HepG2 (cell line): Measurements from ENCODE around the gene FAM118B. TPM values are rescaled to one million over a fixed set of nuclear protein-coding genes. Genes with fewer than 3 reads are reported as not detected.

ENCODE experiments used
- FOXA1 ChIP-seq, 2 experiments: fragments of 450-650 bp in 1 of 2; sonication (generic) in 1 of 2; formaldehyde crosslinking in 1 of 2; IDR thresholded peaks; 2 replicates each; pipeline versions ENCODE4 v1.4.0 to v1.6.1; 2016 to 2020; ENCODE audit warnings: missing genetic modification reagents in 1 of 2
- HIC2 ChIP-seq: sonication (generic); formaldehyde crosslinking; IDR thresholded peaks from 2 replicates; pipeline ENCODE4 v1.9.0; 2022; ENCODE audit warnings: low read depth, missing genetic modification reagents
- HNF4G ChIP-seq, 2 experiments: sonication (generic) in 1 of 2; formaldehyde crosslinking in 1 of 2; IDR thresholded peaks; 2 replicates each; pipeline versions ENCODE4 v1.4.0 to v1.6.1; 2011 to 2020; ENCODE audit warnings: borderline replicate concordance in 2 of 2, low read depth in 2 of 2, mild to moderate bottlenecking in 2 of 2, low read length in 1 of 2, missing genetic modification reagents in 1 of 2, moderate library complexity in 1 of 2
- ISX ChIP-seq: sonication (generic); formaldehyde crosslinking; conservative IDR thresholded peaks from 2 replicates; pipeline ENCODE4 v1.5.0; 2020; ENCODE audit warnings: missing genetic modification reagents
- NONO ChIP-seq, 2 experiments: fragments of 450-650 bp in 1 of 2; sonication (generic) in 1 of 2; formaldehyde crosslinking in 1 of 2; IDR thresholded peaks in 1 of 2; conservative IDR thresholded peaks in 1 of 2; 2 replicates each; pipeline versions ENCODE4 v1.6.1 to v1.8.0; 2017 to 2022; ENCODE audit warnings: mild to moderate bottlenecking in 1 of 2, missing genetic modification reagents in 1 of 2, moderate library complexity in 1 of 2
- PAXIP1 ChIP-seq: sonication (generic); formaldehyde crosslinking; conservative IDR thresholded peaks from 2 replicates; pipeline ENCODE4 v1.4.0; 2020; ENCODE audit warnings: mild to moderate bottlenecking, missing genetic modification reagents, moderate library complexity
- SKI ChIP-seq: fragments of 450-650 bp; IDR thresholded peaks from one replicate; pipeline ENCODE4 v1.6.1; 2018; ENCODE audit warnings: mild to moderate bottlenecking; ENCODE audit not compliant: partially characterized antibody
- SNRNP70 ChIP-seq: fragments of 200-400 bp; formaldehyde crosslinking; IDR thresholded peaks from 2 replicates; pipeline ENCODE4 v1.6.1; 2017; ENCODE audit warnings: mild to moderate bottlenecking, low read depth, low read length, moderate library complexity
- ZBTB38 ChIP-seq: sonication (generic); formaldehyde crosslinking; IDR thresholded peaks from 2 replicates; pipeline ENCODE4 v1.5.1; 2020; ENCODE audit warnings: mild to moderate bottlenecking, missing genetic modification reagents
- ZMYM4 ChIP-seq: sonication (generic); formaldehyde crosslinking; IDR thresholded peaks from 2 replicates; pipeline ENCODE4 v1.8.1; 2023; ENCODE audit warnings: mild to moderate bottlenecking, missing genetic modification reagents
- ZNF577 ChIP-seq: sonication (generic); formaldehyde crosslinking; IDR thresholded peaks from 2 replicates; pipeline ENCODE4 v1.4.0; 2020; ENCODE audit warnings: mild to moderate bottlenecking, low read depth, missing genetic modification reagents, borderline replicate concordance
- ZNF883 ChIP-seq: sonication (generic); formaldehyde crosslinking; IDR thresholded peaks from 2 replicates; pipeline ENCODE4 v1.5.1; 2020; ENCODE audit warnings: mild to moderate bottlenecking, missing genetic modification reagents; ENCODE audit errors: not compliant biosample characterization
- polyA plus RNA-seq, 8 experiments: library from polyadenylated mRNA; depleted of rRNA in 3 of 8; stranded (reverse) in 7 of 8; unstranded in 1 of 8; fragments of >200 nt; fragmentation: Illumina TruSeq in 4 of 8; extraction: Trizol in 4 of 8; gene quantifications; 2 replicates each; pipeline versions ENCODE4 v1.2.1 to v1.2.3, GENCODE V29; 2011 to 2016; ENCODE audit warnings: low read depth in 4 of 8, missing spikeins in 1 of 8, mixed read lengths in 1 of 8; ENCODE audit not compliant: insufficient read depth in 1 of 8
- total RNA-seq, 5 experiments: library from RNA; depleted of rRNA; stranded (reverse); fragments of >200 nt; fragmentation: Illumina TruSeq; extraction: Trizol; gene quantifications; 2 replicates each; pipeline ENCODE4 v1.2.3, GENCODE V29; 2016; ENCODE audit warnings: low read depth in 1 of 5
- TF ChIP-seq, protein P1 (sequence below): sonication (generic); formaldehyde crosslinking; IDR thresholded peaks from 2 replicates; pipeline ENCODE4 v1.8.1; 2023; ENCODE audit warnings: missing genetic modification reagents, mild to moderate bottlenecking, borderline replicate concordance
- TF ChIP-seq, protein P2 (sequence below): sonication (generic); formaldehyde crosslinking; IDR thresholded peaks from 2 replicates; pipeline ENCODE4 v1.8.0; 2022; ENCODE audit warnings: mild to moderate bottlenecking, missing genetic modification reagents, moderate library complexity
- TF ChIP-seq, protein P3 (sequence below): sonication (generic); formaldehyde crosslinking; IDR thresholded peaks from 2 replicates; pipeline ENCODE4 v1.4.0; 2020; ENCODE audit warnings: missing genetic modification reagents, mild to moderate bottlenecking, borderline replicate concordance

FAM118B gene
- total and polyA plus RNA-seq, 2 of the 13 experiments (the other 11 are each of a cell fraction or from before 2014, with no cell fraction given), result 10.2 to 25.7 TPM

DNA sequence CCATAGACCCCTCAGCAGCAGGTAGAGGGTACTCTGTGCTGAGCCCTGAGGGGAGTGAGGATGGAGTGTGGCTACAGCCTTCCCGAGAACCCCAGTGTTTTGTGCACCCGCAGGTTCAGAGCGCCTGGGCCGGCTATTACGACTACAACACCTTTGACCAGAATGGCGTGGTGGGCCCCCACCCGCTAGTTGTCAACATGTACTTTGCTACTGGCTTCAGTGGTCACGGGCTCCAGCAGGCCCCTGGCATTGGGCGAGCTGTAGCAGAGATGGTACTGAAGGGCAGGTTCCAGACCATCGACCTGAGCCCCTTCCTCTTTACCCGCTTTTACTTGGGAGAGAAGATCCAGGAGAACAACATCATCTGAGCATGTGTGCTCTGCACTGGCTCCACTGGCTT, 65.7 kb downstream of the FAM118B start (continued):
- TF ChIP-seq HIC2 (CRISPR knock-in tag) (peak; percentile 51; the same call in 1 of the 2 replicates), ZBTB38 (CRISPR knock-in tag) (peak; percentile 99), ISX (no peak), SKI (no peak), ZNF883 (CRISPR knock-in tag) (no peak), HNF4G (IDR thresholded peaks at IDR 0.05; ENCODE audit: borderline replicate concordance, low read depth, low read length) (peak; percentile 44; the same call in 1 of the 2 replicates), HNF4G (CRISPR knock-in tag; IDR thresholded peaks at IDR 0.05; ENCODE audit: borderline replicate concordance, low read depth) (no peak), SNRNP70 (no peak), NONO (IDR thresholded peaks at IDR 0.05) (no peak), NONO (CRISPR knock-in tag; conservative IDR thresholded peaks at IDR 0.05) (no peak), ZMYM4 (CRISPR knock-in tag) (peak; percentile 55), FOXA1 (IDR thresholded peaks at IDR 0.05) (no peak), FOXA1 (CRISPR knock-in tag; IDR thresholded peaks at IDR 0.05) (no peak), PAXIP1 (CRISPR knock-in tag) (0 out of 2 replicates have a peak, but pooled peaks have one; percentile 24), ZNF577 (CRISPR knock-in tag) (no peak)
- TF ChIP-seq, protein P1, sequence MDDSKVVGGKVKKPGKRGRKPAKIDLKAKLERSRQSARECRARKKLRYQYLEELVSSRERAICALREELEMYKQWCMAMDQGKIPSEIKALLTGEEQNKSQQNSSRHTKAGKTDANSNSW (CRISPR knock-in tag), result no peak
- TF ChIP-seq, protein P2, sequence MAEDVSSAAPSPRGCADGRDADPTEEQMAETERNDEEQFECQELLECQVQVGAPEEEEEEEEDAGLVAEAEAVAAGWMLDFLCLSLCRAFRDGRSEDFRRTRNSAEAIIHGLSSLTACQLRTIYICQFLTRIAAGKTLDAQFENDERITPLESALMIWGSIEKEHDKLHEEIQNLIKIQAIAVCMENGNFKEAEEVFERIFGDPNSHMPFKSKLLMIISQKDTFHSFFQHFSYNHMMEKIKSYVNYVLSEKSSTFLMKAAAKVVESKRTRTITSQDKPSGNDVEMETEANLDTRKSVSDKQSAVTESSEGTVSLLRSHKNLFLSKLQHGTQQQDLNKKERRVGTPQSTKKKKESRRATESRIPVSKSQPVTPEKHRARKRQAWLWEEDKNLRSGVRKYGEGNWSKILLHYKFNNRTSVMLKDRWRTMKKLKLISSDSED (CRISPR knock-in tag), result no peak
- TF ChIP-seq, protein P3, sequence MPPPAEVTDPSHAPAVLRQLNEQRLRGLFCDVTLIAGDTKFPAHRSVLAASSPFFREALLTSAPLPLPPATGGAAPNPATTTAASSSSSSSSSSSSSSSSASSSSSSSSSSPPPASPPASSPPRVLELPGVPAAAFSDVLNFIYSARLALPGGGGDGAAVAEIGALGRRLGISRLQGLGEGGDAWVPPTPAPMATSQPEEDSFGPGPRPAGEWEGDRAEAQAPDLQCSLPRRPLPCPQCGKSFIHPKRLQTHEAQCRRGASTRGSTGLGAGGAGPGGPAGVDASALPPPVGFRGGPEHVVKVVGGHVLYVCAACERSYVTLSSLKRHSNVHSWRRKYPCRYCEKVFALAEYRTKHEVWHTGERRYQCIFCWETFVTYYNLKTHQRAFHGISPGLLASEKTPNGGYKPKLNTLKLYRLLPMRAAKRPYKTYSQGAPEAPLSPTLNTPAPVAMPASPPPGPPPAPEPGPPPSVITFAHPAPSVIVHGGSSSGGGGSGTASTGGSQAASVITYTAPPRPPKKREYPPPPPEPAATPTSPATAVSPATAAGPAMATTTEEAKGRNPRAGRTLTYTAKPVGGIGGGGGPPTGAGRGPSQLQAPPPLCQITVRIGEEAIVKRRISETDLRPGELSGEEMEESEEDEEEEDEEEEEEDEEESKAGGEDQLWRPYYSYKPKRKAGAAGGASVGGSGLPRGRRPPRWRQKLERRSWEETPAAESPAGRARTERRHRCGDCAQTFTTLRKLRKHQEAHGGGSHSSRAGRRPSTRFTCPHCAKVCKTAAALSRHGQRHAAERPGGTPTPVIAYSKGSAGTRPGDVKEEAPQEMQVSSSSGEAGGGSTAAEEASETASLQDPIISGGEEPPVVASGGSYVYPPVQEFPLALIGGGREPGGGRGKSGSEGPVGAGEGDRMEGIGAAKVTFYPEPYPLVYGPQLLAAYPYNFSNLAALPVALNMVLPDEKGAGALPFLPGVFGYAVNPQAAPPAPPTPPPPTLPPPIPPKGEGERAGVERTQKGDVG (CRISPR knock-in tag), result peak; percentile 50; the same call in 1 of the 2 replicates
